ENCODE measurements around the gene GALNS. TPM values are rescaled to one million over a fixed set of nuclear protein-coding genes. Genes with fewer than 3 reads are reported as not detected.
A peak's percentile ranks its signal among the peaks of the same experiment; 100 is the strongest.

GALNS gene
- total RNA-seq, 2 experiments from 2014 or later, result 30.8 to 38.8 TPM

DNA sequence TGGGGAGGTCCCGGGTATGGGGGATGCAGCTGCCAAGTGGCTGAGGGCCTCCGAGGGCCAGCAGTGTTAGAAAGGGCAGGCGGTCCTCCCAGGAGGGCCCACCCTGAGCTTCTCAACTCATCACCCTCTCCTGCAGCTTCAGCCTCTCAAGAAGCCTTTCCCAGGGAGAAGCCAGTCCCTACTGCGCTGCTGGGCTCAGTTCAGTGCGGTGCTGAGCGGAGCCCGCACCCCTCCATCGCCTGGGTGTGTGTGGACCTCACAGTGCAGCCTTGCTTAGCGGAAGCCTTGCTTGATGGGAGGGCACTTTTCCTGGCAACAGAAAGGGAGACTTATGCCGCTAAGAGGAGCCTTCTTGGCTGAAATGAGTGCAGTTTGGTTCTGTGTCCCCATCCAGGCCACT is 41.5 kb downstream of the GALNS start:
- CTCF ChIA-PET, result interaction anchor here (0.6 to 6.6 kb wide), 7 partner anchors 34 to 1093 kb away, joined by 3 to 66 read pairs (median 3); partner anchors contain the start of genes GALNS, TRAPPC2L and ZNF778
- no peak overlapping the region for H3K27ac Mint-ChIP-seq

DNA sequence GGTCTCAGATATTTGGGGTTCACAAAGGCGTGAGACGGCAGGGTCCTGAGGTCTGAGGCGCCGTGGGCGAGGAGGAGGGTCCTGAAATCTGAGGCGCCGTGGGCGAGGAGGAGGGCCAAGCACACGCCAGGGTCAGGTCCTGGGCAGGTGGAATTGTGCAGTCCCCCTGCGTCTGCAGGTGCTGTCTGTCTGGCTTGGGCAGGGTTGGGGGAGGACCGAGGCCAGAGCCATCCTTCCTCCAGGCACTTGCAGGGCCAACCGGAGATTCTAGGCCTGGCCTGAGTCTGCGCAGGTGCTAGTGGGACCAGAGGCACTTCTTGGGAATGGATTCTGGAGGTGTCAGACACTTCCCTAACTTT is 42.6 kb downstream of the GALNS start:
- Mint-ChIP-seq H3K36me3 (peaks cover 2% of the 10 kb centered on the region), H3K4me1 (peaks cover 19% of the 10 kb centered on the region), H3K27me3 (no peaks in the 10 kb centered on the region), H3K9me3 (ENCODE audit: low read depth) (no peaks in the 10 kb centered on the region), H3K4me3 (no peak overlapping the region), H3K27ac (peak overlapping the region; percentile 40)
- CTCF ChIA-PET, result interaction anchor here (1.7 to 6.6 kb wide), 3 partner anchors 31 to 77 kb away, joined by 5 to 66 read pairs (median 20); partner anchors contain the start of genes GALNS and TRAPPC2L
- ATAC-seq (no peak), DNase-seq (no peak)

More for the DNA sequence above, 41.5 kb downstream of the GALNS start:
- DNase-seq (no peak), ATAC-seq (no peak)
- Mint-ChIP-seq H3K36me3 (no peaks in the 10 kb centered on the region), H3K27me3 (no peaks in the 10 kb centered on the region), H3K4me3 (no peak overlapping the region), H3K4me1 (peaks cover 10% of the 10 kb centered on the region), H3K9me3 (ENCODE audit: low read depth) (no peaks in the 10 kb centered on the region)

DNA sequence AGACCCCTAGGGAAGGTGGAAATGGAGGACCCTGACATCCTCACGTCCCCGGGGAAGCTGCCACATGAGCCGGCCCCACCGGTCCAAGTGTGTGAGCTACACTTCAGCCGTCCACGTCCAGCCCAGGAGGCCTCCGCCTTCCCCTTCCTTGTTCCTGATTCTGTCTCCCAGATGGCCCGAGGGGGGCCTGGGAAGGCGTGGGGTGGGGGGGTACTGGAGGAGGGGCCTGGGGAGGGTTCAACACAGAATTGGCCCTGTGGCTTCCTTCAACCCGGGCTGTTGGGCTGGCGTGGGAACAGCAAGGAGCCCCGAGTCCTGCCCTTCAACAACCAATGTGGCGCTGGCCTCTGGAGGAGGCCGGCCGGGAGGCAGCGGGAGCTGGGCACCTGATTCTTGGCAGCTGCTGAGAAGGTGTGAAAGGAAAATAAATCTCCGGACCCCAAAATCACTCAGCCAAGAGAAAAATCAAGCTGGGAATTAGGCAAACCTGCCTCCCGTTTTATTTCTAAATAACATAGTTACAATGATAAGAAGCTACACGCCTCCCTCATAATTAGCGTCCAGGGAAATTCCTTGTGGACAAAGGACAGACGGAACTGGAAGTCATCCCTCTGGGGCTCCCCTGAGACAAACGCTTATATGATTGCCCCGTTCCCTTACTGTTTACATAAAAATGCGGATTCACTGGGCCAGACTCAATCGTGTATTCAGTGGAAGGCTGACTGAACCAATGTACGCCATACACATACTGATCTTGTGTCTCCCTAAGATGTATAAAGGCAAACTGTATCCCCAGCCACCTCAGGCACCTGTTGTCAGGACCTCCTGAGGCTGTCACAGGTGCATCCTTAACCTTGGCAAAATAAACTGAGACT is 43.2 kb downstream of the GALNS start:
- Mint-ChIP-seq H3K27me3 (no peaks in the 10 kb centered on the region), H3K36me3 (peaks cover 4% of the 10 kb centered on the region), H3K4me1 (peaks cover 22% of the 10 kb centered on the region), H3K9me3 (ENCODE audit: low read depth) (no peaks in the 10 kb centered on the region), H3K4me3 (peak overlapping the region; percentile 76), H3K27ac (peak overlapping the region; percentile 40)
- DNase-seq, result no peak
- CTCF ChIA-PET, result interaction anchor here (0.8 to 6.6 kb wide), 12 partner anchors 14 to 404 kb away, joined by 3 to 66 read pairs (median 6); partner anchors contain the start of genes CDH15, GALNS, TRAPPC2L and ZNF778
- no peak for ATAC-seq

DNA sequence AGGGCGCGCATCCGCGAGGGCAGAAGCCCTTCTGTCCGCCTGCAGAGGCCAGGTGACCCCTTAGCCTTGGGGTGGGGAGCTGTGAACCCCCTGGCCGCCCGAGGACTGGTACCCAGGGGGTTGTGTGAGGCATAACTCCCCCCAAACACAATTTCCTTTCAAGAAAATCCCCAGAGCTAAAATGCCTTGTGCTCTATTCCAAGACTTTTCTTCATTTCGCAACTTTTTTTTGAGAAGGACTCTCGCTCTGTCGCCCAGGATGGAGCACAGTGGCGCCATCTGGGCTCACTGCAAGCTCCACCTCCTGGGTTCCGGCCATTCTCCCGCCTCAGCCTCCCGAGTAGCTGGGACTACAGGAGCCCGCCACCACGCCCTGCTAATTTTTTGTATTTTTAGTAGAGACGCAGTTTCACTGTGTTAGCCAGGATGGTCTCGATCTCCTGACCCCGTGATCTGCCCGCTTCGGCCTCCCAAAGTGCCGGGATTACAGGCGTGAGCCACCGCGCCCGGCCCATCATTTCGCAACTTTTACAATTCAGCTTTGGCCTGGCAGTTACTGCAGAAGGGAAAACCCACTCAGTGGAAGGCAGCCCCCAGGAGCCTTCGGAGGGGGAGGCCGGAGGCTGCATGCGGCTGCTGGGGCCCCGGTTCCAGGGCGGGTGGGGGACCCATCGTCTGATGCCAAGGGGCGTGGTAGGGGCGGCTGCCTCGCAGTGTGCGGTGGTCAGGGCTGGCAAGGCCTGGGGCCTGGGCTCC is 44.1 kb downstream of the GALNS start:
- Mint-ChIP-seq H3K4me1 (peaks cover 25% of the 10 kb centered on the region), H3K36me3 (peaks cover 12% of the 10 kb centered on the region), H3K4me3 (peak overlapping the region; percentile 76), H3K27me3 (no peaks in the 10 kb centered on the region), H3K9me3 (ENCODE audit: low read depth) (no peaks in the 10 kb centered on the region), H3K27ac (peak overlapping the region; percentile 90)
- DNase-seq, result no peak
- CTCF ChIA-PET, result interaction anchor here (0.7 to 6.6 kb wide), 15 partner anchors 13 to 405 kb away, joined by 3 to 66 read pairs (median 4); partner anchors contain the start of genes CDH15, GALNS, TRAPPC2L and ZNF778
- ATAC-seq, result no peak

DNA sequence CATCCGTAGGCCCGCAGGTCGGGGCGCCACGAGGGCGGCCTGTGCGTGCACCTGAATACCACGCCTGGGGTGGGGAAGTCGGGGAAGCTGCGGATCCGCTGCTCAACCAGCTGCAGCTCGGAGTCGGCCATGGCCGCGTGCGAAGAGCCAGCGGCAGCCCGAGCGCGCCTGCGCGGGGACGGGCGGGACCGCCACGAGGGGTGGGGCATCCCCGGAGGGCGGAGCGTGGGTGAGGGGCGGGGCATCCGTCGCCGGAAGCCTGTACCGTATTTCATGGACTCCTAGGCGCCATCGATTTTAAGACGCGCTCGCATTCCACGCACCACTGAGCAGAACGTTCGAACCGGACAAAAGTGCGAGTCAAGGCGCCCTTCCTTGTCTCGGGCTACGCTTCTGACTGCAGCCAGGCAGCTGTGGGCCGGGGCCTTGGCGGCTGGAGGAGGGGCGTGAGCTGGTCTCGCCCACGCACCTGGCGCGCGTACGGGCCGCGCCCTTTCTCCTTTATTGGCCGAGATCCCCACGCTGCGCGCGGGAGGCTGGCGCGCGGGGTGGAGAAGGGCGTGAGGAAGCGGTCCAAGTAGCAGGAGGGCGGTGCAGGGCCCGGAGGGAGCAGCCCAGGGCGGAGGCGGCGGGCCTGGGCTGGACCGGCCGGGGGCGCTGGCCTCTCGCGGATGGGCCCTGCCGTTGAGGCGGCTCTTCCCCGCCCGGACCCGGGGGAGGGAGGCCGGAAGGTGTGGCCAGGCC is 44.8 kb downstream of the GALNS start, which contains the start of gene APRT:
TSS of gene APRT (minus strand) at position 160 of the 744 bp plus-strand sequence. CDS start at position 131, 29 bp downstream.
- Mint-ChIP-seq H3K27ac (peak within 1 kb of the TSS; percentile 98), H3K36me3 (peaks cover 18% of the 10 kb centered on the region), H3K4me3 (peak within 1 kb of the TSS; percentile 88), H3K4me1 (peaks cover 30% of the 10 kb centered on the region), H3K9me3 (ENCODE audit: low read depth) (no peaks in the 10 kb centered on the region), H3K27me3 (no peaks in the 10 kb centered on the region)
- peak; percentile 97 for DNase-seq
- CTCF ChIA-PET, result interaction anchor here (0.6 to 6.6 kb wide), 16 partner anchors 16 to 406 kb away, joined by 3 to 66 read pairs (median 4); partner anchors contain the start of genes CDH15, GALNS, TRAPPC2L and ZNF778
- ATAC-seq, result peak; percentile 84

DNA sequence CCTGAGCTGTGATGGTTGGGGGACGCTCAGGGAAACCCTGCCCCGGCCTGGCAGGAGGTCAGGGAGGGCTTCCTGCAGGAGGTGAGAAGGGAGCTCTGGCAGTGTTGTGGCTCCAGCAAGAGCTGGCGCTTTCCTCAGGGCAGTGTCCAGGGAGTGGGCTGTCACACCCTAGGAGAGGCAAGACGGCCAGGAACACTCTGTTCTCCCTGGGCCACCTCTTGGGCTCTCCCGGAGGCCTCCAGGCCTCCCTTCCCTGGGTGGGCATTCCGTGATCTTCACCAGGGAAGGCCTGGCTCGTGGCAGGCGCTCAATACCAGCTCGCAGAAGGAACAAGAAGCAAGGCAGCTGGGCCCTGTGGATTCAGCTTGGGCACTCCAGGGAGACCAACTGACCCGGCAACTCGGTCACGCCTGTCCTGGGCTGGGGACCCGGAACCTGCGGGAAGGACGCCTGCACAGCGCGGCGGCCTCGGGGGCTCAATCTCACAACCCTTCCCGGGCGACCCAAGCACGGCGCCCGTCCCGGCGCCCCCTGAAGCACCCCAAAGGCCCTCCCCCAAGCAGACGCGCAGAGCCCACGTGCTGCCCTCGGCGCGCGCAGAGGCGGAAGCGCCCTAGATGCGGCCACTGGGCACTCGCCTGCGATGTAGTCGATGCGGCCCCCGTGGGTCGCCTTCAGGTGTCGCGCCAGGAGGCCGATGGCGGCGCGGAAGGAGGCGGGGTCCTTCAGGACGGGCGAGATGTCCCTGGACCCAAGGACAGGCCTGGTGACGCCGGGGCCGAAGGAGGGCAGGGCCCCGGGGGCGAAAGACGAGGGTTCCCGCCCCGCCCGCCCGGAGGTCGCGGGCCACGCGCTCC is 45.6 kb downstream of the GALNS start:
- peak overlapping the region; percentile 98 for H3K27ac Mint-ChIP-seq
- CTCF ChIA-PET, result interaction anchor here (0.7 to 6.6 kb wide), 14 partner anchors 17 to 405 kb away, joined by 3 to 66 read pairs (median 4); partner anchors contain the start of genes CDH15, GALNS, PIEZO1 and TRAPPC2L
- no peaks in the 10 kb centered on the region for H3K27me3 Mint-ChIP-seq
- peak; percentile 83 for DNase-seq
- H3K4me1 Mint-ChIP-seq, result peaks cover 33% of the 10 kb centered on the region
- H3K9me3 Mint-ChIP-seq (ENCODE audit: low read depth), result no peaks in the 10 kb centered on the region
- peaks cover 24% of the 10 kb centered on the region for H3K36me3 Mint-ChIP-seq
- H3K4me3 Mint-ChIP-seq, result peak overlapping the region; percentile 88
- peak; percentile 67 for ATAC-seq

DNA sequence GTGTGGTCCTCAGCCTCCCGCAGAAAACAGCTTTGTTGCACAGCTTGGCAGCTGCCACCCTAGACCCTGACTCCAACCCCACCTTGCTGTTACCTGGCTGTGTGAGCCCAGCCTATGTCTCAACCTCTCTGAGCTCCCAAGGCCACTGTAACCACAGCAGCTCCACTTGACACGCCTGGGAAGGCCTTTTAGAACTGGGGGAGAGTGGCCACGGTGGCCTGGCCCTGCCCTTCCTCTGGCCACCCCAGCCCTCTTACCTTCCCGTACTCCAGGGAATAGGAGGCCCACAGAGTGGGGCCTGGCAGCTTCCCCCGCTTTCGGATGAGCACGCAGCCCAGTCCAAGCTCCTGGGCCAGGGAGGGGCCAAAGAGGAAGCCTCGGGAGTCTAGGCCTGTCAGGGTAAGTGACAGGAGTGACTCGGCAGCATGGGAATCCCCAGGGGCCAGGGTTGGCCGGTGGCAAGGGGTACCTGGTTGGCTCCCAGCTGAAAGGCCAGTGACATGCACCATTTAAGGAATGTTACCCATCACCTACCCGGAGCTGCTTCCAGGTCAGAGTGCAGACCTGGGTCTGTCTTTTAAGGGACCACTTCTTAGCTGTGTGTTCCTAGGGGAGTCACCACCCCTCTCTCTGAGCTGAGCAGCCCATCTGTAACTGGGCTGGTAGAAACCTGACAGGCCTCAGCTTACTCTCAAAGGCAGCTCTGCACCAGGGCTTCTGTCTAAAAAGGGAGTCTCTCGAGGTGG is 46.4 kb downstream of the GALNS start:
- peak overlapping the region; percentile 98 for H3K27ac Mint-ChIP-seq
- H3K9me3 Mint-ChIP-seq (ENCODE audit: low read depth), result no peaks in the 10 kb centered on the region

DNA sequence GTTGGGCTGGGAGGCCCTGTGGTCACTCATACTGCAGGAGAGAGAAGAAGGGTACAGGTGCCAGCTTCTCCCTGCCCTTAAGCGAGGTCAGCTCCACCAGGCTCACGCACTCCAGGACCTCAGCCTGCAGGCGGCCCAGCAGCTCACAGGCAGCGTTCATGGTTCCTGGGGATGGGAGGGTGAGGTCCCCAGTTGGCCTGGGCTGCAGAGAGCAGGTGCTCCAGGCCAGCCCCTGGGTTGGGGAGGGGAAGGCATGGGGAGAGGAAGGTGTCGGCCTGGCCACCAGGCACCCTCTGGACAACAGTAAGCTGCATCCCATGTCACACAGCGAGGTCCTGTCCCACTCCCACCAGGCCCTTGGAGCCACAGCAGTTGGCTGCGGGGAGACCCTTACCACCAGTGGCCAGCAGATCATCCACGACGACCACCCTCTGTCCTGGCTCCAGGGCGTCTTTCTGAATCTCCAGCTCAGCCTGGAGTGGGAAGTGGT is 47.0 kb downstream of the GALNS start:
- peaks cover 30% of the 10 kb centered on the region for H3K36me3 Mint-ChIP-seq
- no peaks in the 10 kb centered on the region for H3K27me3 Mint-ChIP-seq
- H3K4me1 Mint-ChIP-seq, result peaks cover 40% of the 10 kb centered on the region
- DNase-seq, result no peak
- H3K9me3 Mint-ChIP-seq (ENCODE audit: low read depth), result no peaks in the 10 kb centered on the region
- CTCF ChIA-PET, result interaction anchor here (1.1 to 6.6 kb wide), 6 partner anchors 25 to 407 kb away, joined by 3 to 66 read pairs (median 4); partner anchors contain the start of genes GALNS, PIEZO1 and TRAPPC2L
- no peak for ATAC-seq
- H3K27ac Mint-ChIP-seq, result peak overlapping the region; percentile 98
- H3K4me3 Mint-ChIP-seq, result peak overlapping the region; percentile 88

More for the DNA sequence above, 46.4 kb downstream of the GALNS start:
- ATAC-seq (no peak), DNase-seq (peak; percentile 59)
- peak overlapping the region; percentile 88 for H3K4me3 Mint-ChIP-seq
- H3K36me3 Mint-ChIP-seq, result peaks cover 27% of the 10 kb centered on the region
- H3K4me1 Mint-ChIP-seq, result peaks cover 37% of the 10 kb centered on the region
- CTCF ChIA-PET, result interaction anchor here (1.0 to 6.6 kb wide), 7 partner anchors 23 to 406 kb away, joined by 3 to 66 read pairs (median 4); partner anchors contain the start of genes GALNS, PIEZO1 and TRAPPC2L
- no peaks in the 10 kb centered on the region for H3K27me3 Mint-ChIP-seq

DNA sequence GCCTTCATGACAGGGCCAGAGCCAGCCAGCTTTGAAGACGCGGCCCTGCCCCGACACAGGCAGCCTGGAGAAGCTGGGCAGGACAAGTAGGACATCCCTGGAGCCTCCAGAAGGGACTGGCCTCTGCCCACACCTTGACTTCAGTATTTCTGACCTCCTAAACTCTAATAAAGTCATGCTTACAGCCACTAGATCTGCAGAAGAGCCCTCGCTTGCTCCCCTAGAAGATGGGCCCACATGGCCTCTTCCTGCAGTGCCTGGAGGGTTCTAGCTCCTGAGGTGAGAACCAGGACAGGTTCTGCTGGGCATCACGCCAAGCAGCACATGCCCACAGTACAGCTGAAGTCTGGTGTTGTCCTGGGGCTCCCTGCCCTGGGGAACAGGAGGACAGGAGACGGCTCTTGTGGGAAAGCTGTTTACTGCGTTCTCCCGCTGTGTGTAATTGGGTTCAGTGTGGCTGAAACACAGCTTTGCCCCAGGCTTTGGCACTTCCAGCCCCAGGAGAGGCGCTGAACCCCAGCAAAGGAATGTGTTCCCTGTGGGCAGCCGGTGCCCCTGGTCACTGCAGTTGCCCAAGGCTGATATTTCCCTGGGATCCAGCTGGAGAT is 47.6 kb downstream of the GALNS start:
- H3K4me3 Mint-ChIP-seq, result peak overlapping the region; percentile 18
- no peaks in the 10 kb centered on the region for H3K9me3 Mint-ChIP-seq (ENCODE audit: low read depth)
- CTCF ChIA-PET, result interaction anchor here (1.3 to 4.5 kb wide), 3 partner anchors 72 to 407 kb away, joined by 4 to 28 read pairs (median 4); no protein-coding TSS in a partner anchor
- H3K27me3 Mint-ChIP-seq, result no peaks in the 10 kb centered on the region
- peak overlapping the region; percentile 98 for H3K27ac Mint-ChIP-seq
- ATAC-seq (no peak), DNase-seq (no peak)
- peaks cover 35% of the 10 kb centered on the region for H3K36me3 Mint-ChIP-seq
- H3K4me1 Mint-ChIP-seq, result peaks cover 40% of the 10 kb centered on the region

DNA sequence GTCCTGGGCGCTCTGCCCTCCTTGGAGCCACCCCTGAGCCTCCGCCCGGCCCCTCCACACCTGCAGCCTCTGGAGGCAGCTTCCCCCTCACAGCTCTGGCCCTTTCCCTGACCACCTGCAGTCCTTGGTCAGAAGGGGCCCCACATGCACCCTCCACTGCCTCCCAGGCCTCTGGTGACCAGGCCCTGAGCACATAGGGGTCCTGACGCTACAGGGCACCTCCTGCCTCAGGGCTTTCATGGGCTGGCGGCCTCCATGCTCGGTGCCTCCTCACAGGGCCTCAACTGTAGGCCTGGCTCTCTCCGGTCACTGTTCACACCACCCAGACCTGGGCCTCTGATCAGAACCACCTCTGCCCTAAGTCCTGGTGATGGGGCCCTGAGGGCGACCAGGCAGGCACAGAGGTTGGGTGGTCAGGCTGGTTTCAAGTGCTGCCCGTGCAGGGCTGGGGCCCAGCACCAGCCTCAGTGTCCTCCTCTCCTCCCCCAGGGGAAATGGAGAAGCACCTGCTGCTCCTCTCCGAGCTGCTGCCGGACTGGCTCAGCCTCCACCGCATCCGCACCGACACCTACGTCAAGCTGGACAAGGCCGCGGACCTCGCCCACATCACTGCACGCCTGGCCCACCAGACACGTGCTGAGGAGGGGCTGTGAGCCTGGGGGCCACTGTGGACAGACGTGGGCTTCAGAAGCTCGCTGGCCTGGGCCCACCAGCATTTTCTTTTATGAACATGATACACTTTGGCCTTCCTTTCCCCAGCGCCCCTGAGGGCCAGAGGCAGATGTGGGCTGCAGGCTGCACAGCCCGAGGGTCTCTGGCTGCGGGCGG is 48.9 kb downstream of the GALNS start:
- H3K4me1 Mint-ChIP-seq, result peaks cover 34% of the 10 kb centered on the region
- no peak for ATAC-seq
- no peak overlapping the region for H3K27ac Mint-ChIP-seq
- peaks cover 36% of the 10 kb centered on the region for H3K36me3 Mint-ChIP-seq
- H3K27me3 Mint-ChIP-seq, result no peaks in the 10 kb centered on the region
- H3K9me3 Mint-ChIP-seq (ENCODE audit: low read depth), result no peaks in the 10 kb centered on the region
- CTCF ChIA-PET, result no interaction called here
- no peak overlapping the region for H3K4me3 Mint-ChIP-seq
- DNase-seq, result no peak
